Stimulated activated CD4-positive, alpha-beta T cell treated with anti-CD3 and anti-CD28 coated beads, Interleukin-4, amount 100 ng/mL, for 24 hours (primary cell): ENCODE data around the gene CHTF18.
"Not testable (repeated sequence)": the region's sequence is repeated elsewhere in the genome, so short reads cannot be mapped to it uniquely, and the experiment has no call there.

Source experiments
- DNase-seq: peaks from one replicate; pipeline ENCODE4 v3.0.0-alpha.2; 2020

Gene CHTF18

DNA sequence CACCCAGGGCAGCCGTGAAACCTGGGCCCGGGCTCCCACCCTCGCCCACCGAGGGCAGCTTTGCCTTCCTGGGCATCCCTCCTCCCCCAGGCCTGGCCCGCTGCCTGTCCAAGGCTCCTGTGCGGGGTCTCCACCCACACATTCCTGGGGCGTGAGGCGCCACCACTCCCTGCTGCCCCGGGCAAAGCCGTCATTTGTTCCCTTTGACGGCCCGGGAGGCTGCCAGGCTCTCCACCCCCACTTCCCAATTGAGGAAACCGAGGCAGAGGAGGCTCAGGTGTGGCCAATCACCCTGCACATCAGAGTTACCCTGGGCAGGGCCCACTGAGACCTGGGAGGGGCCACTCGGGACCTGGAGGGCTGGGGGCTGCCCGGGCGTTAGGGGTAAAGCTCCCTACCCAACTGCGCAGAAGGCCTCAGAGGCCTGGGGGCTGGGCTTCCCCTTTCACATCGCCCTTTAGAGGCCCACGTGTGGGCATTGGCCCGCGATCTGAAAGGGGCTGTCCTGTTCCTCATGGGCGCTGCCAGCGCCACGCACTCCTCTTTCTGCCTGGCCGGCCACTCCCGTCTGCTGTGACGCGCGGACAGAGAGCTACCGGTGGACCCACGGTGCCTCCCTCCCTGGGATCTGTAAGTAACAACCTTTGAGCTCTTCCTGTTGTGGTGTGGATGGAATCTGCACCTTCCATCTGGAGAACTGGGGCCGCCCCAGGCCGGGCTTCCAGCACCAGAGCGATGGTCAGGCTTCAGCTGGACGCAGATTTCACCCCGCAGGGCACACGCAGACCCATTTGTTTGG is 27.7 kb upstream of the CHTF18 start, which contains the start of gene MSLN:
TSS of gene MSLN (plus strand) at position 190 of the 799 bp plus-strand sequence. CDS start 1,947 bp downstream, outside the sequence.
- no peak for DNase-seq

DNA sequence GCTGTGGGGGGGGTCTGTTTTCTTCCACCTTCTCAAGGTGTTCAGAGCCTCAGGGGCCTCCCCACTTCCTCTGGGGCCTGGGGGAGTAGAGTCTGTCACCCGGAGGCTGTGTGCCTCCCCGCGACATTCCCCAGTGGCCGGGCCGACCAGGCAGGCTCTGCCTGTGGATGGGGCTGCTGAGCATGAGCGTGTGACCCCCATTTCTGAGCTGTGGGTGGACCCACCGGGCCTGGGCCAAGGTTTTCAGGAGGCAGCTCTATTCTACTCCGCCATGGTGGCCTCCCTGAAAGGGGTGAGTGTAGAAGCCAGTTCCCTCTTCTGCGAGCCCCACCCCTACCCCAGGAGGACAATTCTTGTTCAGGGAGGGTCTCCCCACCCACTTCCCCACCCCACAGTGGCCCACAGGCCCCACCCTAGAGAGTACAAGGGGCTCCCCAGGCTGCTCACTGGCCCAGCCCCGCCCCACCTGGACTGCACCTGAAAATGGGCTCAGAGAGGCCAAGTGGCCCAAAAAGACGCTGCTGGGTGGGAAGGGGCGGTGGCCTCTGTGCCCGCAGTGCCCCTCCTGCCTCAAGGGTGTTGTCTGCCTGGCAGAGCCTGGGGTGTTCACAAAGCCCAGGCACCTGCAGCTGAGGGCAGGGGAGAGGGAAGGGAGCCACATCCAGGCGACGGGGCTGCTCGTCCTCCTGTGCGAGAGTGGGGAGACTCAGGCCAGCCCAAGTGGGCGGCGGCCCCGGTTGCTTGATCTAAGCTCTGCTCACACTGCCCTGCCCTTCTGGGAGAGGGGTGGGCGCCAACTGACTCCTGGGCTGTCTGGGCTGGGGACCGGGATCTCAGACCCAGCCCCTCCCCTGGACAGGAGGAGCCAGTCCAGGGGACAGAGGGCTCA is 26.6 kb upstream of the CHTF18 start:
- DNase-seq = no peak

DNA sequence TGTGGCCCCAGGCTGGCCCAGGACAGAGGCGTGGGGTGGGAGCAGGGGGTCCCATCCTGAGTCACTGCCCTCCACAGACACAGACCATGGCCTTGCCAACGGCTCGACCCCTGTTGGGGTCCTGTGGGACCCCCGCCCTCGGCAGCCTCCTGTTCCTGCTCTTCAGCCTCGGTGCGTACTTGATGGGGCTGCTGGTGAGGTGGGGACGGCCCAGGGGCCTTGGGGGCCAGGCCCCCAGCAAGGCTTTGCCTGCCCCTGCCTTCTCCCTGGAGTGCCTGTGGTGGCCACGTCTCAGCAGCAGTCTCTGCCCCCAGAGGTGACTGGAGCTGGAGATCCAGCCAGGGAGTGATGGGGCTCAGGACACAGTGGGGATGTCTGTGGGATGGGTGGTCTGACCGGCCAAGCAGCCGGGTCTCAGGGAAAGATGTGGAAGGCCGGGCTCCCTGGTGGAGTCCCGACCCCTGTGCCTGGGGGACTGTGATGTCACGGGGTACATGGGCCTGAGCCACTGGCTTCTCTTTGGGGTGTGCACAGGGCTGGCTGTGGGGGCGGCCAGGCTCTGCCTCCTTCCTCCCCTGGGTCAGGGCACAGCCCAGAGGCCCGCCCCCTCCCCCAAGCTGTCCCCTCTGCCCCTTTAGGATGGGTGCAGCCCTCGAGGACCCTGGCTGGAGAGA is 25.7 kb upstream of the CHTF18 start:
- DNase-seq = no peak

DNA sequence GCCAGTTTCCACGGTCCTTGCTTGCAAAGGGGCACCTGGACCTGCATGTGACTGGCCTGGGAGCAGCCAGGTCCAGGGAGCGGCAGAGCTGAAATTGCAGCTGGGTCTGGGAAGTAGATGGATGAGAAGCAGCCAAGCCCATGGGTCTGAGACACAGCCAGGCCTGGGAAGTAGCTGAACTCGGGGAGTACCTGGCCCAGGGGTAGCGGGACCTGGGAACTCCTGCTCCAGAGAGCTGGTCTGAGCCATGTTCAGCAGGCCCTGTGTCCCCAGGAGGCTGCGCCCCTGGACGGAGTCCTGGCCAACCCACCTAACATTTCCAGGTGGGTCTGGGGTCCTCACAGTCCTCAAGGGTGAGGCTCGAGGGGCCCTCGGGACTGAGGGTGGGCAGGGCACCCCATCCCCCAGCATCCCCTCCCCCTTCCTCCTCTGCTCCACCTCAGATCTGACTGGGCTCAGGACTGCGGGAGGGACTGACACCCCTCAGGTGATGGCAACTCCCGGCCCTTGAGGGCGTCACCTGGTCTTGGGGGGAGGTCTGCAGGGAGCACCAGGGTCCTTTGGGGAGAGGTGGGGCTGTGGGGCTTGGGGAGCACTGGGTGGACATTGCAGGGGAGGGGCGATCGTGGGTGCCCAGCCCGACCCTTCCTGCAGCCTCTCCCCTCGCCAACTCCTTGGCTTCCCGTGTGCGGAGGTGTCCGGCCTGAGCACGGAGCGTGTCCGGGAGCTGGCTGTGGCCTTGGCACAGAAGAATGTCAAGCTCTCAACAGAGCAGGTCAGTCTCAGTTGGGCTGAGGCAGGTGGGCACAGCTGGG is 24.8 kb upstream of the CHTF18 start:
- DNase-seq = no peak

DNA sequence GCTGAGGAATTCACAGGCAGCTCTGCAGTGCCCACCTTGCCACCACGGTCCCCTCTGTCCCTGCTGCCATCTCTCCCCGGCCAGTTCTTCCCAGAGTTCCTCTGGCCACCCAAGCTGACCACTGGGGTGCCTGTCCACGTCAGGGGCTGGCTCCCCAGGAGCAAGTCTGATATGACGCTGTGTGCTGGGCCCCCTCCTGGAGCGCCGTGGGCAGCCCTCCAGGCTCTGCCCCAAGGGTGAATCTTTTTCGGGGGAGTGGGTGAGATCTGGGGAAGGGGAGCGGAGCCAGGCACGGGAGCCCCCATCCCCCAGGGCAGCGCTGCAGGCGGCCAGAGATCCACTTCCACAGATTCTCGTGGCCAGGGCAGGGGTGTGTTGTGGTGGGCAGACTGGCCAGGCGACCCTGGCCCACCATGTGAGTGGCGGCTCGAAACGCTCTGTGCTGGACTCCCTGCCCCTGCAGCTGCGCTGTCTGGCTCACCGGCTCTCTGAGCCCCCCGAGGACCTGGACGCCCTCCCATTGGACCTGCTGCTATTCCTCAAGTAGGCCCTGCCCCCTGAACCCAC is 24.2 kb upstream of the CHTF18 start:
- no peak for DNase-seq

DNA sequence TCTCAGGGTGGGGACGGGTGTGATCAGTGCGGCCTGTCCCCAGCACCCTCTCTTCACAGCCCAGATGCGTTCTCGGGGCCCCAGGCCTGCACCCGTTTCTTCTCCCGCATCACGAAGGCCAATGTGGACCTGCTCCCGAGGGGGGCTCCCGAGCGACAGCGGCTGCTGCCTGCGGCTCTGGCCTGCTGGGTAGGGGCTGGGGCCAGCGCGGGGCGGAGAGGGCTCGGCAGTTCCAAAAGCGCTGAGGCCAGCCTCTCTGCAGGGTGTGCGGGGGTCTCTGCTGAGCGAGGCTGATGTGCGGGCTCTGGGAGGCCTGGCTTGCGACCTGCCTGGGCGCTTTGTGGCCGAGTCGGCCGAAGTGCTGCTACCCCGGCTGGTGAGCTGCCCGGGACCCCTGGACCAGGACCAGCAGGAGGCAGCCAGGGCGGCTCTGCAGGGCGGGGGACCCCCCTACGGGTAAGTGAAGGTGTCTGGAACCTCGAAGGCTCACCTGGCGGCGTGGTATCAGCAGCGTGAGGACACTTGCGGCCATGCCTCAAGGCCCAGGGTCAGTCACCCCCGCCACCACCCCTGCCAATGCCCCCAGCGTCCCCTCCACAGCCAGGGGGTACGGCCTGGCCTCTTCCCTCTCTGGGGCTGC is 23.5 kb upstream of the CHTF18 start:
- DNase-seq = no peak

DNA sequence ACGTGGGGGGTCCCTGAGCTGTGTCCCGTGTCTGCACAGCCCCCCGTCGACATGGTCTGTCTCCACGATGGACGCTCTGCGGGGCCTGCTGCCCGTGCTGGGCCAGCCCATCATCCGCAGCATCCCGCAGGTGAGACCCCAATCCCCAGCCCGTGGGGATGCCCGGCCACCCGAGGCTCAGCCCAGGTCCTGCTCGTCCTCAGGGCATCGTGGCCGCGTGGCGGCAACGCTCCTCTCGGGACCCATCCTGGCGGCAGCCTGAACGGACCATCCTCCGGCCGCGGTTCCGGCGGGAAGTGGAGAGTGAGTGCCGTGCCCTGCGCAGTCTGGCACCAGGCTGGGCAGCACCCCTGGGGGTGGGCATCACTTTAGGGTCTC is 22.9 kb upstream of the CHTF18 start:
- DNase-seq = no peak

DNA sequence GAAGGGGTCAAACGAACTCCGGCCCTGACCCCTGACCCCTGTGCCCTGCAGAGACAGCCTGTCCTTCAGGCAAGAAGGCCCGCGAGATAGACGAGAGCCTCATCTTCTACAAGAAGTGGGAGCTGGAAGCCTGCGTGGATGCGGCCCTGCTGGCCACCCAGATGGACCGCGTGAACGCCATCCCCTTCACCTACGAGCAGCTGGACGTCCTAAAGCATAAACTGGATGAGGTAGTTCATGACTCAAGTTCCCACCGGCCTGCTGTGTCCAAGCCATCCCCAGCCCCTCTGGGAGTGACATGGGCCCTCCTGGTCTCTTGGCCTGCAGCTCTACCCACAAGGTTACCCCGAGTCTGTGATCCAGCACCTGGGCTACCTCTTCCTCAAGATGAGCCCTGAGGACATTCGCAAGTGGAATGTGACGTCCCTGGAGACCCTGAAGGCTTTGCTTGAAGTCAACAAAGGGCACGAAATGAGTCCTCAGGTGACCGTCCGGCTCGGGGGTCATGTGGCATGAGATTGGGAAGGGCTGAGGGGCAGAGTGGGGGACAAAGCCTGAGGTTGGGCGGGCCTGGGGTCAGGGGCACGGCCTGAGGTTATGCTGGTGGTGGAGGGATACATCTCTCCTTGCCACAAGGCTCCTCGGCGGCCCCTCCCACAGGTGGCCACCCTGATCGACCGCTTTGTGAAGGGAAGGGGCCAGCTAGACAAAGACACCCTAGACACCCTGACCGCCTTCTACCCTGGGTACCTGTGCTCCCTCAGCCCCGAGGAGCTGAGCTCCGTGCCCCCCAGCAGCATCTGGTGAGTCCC is 22.2 kb upstream of the CHTF18 start:
- no peak for DNase-seq

DNA sequence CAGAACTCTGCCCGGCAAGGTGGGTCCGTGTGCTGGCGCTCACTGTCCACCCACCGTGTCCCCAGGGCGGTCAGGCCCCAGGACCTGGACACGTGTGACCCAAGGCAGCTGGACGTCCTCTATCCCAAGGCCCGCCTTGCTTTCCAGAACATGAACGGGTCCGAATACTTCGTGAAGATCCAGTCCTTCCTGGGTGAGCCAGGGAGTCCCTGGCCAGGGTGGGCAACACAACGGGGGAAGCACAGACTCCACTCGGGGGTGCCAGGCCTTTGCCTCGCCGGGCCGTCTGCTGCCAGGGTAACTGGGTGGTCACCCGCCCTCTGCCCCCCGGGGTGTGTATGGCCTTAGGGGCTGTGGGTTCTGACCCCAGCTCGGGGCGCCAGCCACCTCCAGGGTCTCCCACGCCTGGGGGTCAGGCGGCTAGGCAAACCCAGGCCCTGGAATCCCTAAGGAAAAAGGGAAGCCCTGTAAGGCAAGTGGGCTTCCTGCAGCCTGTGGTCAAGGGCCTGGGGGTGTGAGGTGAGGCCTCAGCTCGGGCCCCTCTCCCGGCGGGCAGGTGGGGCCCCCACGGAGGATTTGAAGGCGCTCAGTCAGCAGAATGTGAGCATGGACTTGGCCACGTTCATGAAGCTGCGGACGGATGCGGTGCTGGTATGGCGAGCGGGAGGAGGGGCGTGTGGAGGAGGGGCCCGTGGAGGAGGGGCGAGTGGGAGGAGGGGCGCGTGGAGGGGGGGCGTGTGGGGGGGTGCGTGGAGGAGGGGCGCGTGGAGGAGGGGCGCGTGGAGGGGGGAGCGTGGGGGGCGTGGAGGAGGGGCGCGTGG is 21.4 kb upstream of the CHTF18 start:
- DNase-seq = no peak

DNA sequence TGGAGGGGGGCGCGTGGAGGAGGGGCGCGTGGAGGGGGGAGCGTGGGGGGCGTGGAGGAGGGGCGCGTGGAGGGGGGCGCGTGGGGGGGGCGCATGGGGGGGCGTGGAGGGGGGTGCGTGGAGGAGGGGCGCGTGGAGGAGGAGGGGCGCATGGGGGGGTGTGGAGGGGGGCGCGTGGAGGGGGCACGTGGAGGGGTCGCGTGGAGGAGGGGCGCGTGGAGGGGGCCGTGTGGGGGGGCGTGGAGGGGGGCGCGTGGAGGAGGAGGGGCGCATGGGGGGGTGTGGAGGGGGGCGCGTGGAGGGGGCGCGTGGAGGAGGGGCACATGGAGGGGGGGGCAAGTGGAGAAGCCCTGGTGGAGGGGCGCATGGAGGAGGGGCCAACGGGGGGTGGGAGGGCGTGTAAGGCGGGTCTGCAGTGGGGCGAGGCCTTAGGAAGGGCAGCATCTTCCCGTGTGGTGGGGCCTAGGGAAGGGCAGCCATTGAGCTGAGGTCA is 20.6 kb upstream of the CHTF18 start:
- DNase-seq = no peak

DNA sequence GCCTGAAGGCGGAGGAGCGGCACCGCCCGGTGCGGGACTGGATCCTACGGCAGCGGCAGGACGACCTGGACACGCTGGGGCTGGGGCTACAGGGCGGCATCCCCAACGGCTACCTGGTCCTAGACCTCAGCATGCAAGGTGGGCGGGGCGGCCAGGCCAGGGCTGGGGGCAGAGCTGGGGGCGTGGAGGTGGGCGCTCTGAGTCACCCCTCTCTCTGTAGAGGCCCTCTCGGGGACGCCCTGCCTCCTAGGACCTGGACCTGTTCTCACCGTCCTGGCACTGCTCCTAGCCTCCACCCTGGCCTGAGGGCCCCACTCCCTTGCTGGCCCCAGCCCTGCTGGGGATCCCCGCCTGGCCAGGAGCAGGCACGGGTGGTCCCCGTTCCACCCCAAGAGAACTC is 20.0 kb upstream of the CHTF18 start:
- no peak for DNase-seq

DNA sequence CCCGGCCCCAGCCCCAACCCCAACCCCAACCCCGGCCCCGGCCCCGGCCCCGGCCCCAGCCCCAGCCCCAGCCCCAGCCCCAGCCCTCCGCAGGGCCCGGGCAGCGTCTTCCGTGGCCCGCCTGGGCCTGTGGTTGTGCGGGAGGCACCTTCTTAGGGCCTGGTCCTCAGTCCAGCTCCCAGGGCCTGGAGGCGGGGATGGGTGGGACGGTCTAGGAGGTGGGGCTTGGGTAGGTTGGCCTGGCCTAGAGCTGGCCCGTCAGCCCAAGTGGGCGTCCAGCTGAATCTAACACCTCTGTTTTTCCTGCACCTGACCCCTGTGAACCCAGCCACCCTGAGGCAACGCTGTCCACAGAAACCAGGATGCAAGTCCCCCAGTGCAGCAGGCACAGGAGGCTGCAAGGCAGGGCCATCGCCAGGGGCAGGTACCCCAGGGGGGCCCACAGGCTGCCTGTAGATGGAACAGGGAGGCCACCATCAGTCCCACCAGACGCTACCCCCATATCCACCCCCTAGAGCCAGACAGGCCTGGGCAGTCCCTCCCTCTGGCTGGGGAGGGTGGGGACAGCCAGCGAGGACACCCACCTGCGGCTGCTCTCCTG is 19.1 kb upstream of the CHTF18 start:
- no peak for DNase-seq

DNA sequence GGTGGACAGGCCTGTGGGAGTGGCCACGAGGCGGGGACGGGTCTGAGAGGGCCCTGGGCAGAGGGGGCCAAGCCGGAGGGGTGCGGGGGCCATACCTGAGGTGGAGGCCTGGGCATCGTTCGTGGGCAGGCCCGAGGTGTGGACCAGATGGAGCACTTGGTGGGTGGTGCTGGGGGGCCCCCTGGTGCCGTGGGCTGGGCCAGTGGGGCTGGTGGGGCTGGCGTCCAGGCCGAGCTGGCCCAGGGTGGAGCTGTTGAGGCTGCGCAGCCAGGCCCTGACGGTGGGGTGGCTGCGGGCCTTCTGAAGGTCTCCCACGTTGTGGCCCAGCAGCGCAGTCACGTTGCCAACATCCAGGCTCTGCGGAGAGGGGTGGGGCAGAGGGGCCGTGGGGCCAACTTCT is 18.5 kb upstream of the CHTF18 start:
- no peak for DNase-seq

DNA sequence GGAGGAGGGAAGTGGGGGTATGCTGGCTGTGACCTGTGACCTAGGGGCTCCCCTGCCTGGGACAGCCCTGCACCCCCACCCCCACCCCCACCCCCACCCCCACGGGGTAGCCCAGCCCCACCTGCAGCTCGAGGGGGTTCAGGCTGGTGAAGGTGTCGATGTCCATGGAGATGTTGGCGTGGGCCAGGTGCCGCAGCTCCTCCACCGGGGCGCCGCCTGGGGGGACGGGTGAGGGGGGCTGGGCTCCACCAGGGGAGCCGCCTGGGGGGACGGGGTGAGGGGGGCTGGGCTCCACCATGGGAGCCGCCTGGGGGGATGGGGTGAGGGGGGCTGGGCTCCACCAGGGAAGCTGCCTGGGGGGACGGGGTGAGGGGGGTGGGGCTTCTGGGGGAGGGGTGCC is 18.0 kb upstream of the CHTF18 start:
- DNase-seq = no peak

DNA sequence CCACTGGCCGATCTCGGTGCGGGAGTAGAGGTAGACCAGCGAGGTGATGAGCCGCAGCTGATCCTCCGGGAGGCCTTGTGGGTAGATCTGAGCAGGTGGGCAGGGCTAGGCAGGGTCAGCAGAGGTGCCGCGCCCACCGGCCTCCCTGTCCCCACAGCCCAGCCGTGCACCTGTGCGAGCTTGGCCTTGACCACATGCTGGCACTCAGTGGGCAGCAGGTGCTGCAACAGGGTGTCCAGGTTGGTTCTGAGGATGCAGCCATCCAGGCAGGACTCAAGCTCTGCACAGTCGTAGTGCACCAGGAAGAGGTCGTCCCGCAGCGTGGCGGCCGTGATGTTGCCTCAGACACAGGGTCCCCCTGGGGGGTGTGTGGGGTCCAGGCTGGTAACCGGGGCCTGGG is 15.5 kb upstream of the CHTF18 start:
- no peak for DNase-seq

DNA sequence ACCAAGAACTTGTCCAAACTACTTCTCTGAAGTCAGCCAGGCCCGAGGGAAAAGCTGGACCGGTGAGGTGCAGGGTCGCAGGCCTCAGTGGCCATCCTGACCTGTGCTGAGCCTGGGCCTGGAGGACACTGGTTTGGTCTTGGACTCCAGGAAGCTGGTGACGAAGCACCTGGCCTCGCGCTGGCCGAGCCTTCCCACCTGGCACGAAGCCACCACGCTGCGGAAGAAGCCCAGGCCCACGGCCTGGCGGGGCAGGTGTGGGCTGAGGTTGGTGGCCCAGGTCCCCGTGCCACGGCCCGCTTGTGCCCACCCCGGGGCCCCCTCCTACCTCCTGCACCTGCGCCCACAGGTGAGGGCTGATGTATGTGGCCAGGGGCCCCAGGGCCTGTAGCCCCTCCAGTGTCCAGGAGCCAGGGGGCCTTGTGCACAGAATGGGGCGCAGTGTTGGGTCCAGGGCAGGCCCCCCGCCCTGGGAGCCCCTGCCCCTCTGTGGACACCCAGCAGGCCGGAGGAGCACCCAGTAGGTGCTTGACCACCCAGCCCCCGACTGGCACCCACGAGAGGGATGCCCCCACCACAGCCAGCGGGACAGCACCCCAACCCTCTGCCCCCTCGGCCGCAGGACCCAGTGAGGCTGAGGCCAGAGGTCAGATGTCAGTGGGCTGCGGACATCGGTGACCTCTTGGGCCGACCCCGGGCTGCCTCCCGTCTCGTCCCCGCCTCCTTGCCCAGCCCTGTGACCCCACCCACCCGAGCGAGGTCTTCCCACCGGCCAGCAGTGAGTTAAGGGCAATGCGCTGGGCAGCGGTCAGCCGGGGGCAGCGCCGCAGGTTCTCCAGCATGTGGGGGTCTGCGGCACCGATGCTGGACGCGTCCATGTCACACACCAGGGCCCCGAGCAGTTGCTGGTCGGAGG is 14.1 kb upstream of the CHTF18 start:
- no peak for DNase-seq

DNA sequence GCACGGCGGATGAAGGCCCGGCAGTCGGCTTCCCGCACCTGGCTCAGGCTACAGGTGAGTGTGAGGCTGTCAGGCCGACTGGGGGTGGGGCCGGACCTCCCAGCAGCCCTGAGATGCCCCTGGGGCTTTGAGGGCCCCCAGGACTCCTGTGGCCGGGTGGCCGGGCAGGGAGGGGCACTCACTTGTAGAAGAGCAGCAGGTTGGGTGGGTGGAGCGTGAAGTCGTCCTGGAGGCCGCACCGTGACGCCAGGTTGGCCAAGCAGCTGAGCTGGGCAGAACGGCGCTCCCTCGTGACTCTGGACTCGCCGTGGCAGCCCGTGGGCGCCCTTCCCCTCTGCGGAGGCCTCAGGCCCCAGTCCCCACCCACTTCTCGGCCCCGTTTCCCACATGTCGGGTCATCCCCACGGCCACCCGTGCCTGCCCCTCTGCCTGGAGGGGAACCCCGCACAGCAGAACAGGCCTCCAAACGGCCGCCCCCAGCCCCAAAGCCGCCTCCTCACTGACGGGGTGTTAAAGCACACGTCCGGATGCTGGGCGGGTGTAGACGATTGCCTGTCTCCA is 13.1 kb upstream of the CHTF18 start:
- DNase-seq = no peak

DNA sequence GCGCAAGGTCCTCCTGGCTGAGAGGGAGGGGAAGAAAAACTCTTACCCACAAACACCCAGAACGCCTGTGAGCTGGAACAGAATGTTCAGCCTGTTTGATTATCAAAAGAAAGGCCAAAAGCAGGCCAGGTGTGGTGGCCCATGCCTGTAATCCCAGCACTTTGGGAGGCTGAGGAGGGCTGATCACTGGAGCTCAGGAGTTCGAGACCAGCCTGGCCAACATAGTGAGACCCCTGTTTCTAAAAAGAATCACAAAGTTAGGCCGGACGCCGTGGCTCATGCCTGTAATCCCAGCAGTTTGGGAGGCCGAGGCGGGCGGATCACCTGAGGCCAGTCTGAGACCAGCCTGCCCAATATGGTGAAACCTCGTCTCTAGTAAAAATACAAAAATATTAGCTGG is 12.1 kb upstream of the CHTF18 start:
- not testable (repeated sequence) for DNase-seq
